ENCODE data around the gene CENPT. TPM values are rescaled to one million over a fixed set of nuclear protein-coding genes. Genes with fewer than 3 reads are reported as not detected.

CENPT gene
- total RNA-seq, 2 donors from 2014 or later: 25.6 to 38.9 TPM

DNA sequence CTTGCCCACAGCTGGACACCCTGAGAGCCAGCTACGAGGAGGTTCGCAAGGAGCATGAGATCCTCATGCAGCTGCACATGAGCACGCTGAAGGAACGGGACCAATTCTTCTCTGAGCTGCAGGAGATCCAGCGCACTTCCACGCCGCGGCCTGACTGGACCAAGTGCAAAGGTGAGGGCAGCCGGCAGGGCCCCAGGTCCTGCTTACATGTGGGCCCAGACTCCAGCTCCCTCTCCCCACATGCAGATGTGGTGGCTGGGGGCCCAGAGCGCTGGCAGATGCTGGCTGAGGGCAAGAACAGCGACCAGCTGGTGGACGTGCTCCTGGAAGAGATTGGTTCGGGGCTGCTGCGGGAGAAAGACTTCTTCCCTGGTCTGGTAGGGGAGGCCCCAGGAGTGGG, 21.6 kb downstream of the CENPT start:
- TF ChIP-seq, protein P1, sequence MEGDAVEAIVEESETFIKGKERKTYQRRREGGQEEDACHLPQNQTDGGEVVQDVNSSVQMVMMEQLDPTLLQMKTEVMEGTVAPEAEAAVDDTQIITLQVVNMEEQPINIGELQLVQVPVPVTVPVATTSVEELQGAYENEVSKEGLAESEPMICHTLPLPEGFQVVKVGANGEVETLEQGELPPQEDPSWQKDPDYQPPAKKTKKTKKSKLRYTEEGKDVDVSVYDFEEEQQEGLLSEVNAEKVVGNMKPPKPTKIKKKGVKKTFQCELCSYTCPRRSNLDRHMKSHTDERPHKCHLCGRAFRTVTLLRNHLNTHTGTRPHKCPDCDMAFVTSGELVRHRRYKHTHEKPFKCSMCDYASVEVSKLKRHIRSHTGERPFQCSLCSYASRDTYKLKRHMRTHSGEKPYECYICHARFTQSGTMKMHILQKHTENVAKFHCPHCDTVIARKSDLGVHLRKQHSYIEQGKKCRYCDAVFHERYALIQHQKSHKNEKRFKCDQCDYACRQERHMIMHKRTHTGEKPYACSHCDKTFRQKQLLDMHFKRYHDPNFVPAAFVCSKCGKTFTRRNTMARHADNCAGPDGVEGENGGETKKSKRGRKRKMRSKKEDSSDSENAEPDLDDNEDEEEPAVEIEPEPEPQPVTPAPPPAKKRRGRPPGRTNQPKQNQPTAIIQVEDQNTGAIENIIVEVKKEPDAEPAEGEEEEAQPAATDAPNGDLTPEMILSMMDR (IDR thresholded peaks at IDR 0.05): no peak
- DNase-seq: no peak
- Histone ChIP-seq H3K36me3 (peaks cover 6% of the 10 kb centered on the region), H3K9ac (ENCODE audit: low read depth in 2 of 2, low read length in 2 of 2) (no peak overlapping the region), H3K4me1 (no peaks in the 10 kb centered on the region), H3K9me3 (no peaks in the 10 kb centered on the region), H3K27ac (no peak overlapping the region), H3K4me3 (no peak overlapping the region), H3K27me3 (no peaks in the 10 kb centered on the region)
- intact Hi-C loops (cut with DNase I): no loop called here

GRCh38 chr16:67825119-67825518, 22.4 kb downstream of the CENPT start:
- no peak for DNase-seq
- no peaks in the 10 kb centered on the region for H3K9me3 ChIP-seq
- no peaks in the 10 kb centered on the region for H3K27me3 ChIP-seq
- TF ChIP-seq, protein P1 (IDR thresholded peaks at IDR 0.05): no peak
- H3K4me3 ChIP-seq: no peak overlapping the region
- no peak overlapping the region for H3K27ac ChIP-seq
- intact Hi-C loops (cut with DNase I): no loop called here
- H3K9ac ChIP-seq (ENCODE audit: low read depth in 2 of 2, low read length in 2 of 2): no peak overlapping the region
- peaks cover 1% of the 10 kb centered on the region for H3K36me3 ChIP-seq
- H3K4me1 ChIP-seq: no peaks in the 10 kb centered on the region

DNA sequence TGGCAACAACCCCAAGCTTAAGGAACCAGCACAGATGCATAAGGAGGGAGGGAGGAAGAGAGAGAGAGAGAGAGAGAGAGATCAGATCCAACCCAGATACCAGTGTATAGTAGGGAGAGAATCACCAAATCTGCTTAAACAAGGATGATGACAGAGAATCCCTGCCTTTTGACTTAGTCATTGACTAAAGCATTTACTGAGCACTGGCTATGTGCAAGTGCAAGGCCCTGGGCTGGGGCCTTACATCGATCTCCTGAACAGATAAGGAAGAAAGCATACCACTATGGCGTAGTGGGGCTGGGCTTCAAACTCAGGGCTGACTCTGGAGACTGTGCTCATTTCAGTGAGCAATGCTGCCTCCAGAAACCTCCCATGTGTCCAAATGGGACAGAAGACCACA, 25.0 kb downstream of the CENPT start:
- Histone ChIP-seq H3K27me3 (no peaks in the 10 kb centered on the region), H3K4me1 (no peaks in the 10 kb centered on the region), H3K9ac (ENCODE audit: low read depth in 2 of 2, low read length in 2 of 2) (no peak overlapping the region), H3K27ac (no peak overlapping the region), H3K36me3 (no peaks in the 10 kb centered on the region), H3K9me3 (no peaks in the 10 kb centered on the region), H3K4me3 (no peak overlapping the region)
- no peak for DNase-seq
- TF ChIP-seq, protein P1 (IDR thresholded peaks at IDR 0.05): no peak
- intact Hi-C loops (cut with DNase I): no loop called here

DNA sequence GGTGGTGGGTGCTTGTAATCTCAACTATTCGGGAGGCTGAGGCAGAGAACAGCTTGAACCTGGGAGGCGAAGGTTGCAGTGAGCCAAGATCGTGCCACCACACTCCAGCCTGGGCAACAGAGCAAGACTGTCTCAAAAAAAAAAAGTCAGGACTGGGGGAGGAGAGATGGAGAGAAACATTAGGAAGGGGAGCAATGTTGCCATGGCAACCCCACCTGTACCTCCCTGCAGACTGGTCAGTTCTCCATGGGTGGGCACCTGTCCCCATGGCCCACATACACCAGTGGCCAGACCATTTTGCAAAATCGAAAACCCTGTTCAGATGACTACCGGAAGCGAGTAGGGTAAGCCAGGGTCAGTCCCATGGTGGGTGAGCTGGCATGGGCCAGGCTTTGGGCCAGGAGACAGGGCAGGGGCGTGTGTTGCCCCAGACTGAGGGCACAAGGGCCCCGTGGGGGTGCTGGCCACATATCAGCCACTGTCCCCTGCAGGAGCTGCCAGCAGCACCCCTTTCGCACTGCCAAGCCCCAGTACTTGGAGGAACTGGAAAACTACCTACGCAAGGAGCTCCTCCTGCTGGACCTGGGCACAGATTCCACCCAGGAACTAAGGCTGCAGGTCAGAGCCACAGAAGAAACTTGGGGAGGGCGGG, 26.8 kb downstream of the CENPT start:
- Histone ChIP-seq H3K4me1 (no peaks in the 10 kb centered on the region), H3K27ac (no peak overlapping the region), H3K9ac (ENCODE audit: low read depth in 2 of 2, low read length in 2 of 2) (no peak overlapping the region), H3K36me3 (no peaks in the 10 kb centered on the region), H3K9me3 (no peaks in the 10 kb centered on the region), H3K4me3 (no peak overlapping the region), H3K27me3 (no peaks in the 10 kb centered on the region)
- TF ChIP-seq, protein P1 (IDR thresholded peaks at IDR 0.05): no peak
- intact Hi-C loops (cut with DNase I): no loop called here
- DNase-seq: no peak

DNA sequence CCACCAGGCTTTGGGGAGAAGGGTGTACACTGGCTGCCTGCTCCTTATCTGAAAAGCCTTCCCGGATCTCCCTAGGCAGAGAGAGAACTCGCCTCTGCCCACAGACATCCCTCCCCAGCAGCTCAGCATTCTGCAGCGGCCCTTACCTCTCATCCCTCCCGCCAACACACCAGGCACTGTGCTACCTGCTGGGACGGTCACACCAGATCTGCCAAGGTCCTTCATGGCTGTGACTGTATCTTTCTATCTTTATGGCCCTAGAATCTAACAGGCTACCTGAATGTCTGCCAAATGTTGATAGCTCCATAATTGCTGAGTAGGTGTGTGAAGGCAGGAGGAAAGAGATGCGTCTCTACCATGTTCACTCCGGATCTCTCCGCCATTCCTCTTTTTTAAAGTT, 32.9 kb downstream of the CENPT start:
- intact Hi-C loops (cut with DNase I): loop anchor here (5.0 to 10.0 kb wide), 3 partner anchors 50 to 142 kb away; no protein-coding TSS in a partner anchor
- DNase-seq: peak; percentile 66
- Histone ChIP-seq H3K4me1 (no peaks in the 10 kb centered on the region), H3K9me3 (no peaks in the 10 kb centered on the region), H3K36me3 (no peaks in the 10 kb centered on the region), H3K27ac (no peak overlapping the region), H3K9ac (ENCODE audit: low read depth in 2 of 2, low read length in 2 of 2) (peak overlapping the region in 1 of 2 donors; percentile 58), H3K4me3 (no peak overlapping the region), H3K27me3 (no peaks in the 10 kb centered on the region)
- TF ChIP-seq, protein P1 (IDR thresholded peaks at IDR 0.05): no peak
